GM23338 (cell line): ENCODE measurements around the gene FGF21. TPM values are rescaled to one million over a fixed set of nuclear protein-coding genes. Genes with fewer than 3 reads are reported as not detected.

Experiments
- ATAC-seq: fragments of 200-7000 bp; cut with Tn5 transposase; 3 replicates; pipeline ENCODE4 v1.9.1; 2020
- DNase-seq: peaks from one replicate; pipeline ENCODE4 v3.0.0-alpha.2; 2015; ENCODE audit warnings: low spot score
- H2AFZ ChIP-seq: fragments of 200-600 bp; sonication (generic); 2 replicates; pipeline ENCODE4 v1.8.0; 2016; ENCODE audit warnings: antibody characterized with exemption, mild to moderate bottlenecking, moderate library complexity
- H3F3A ChIP-seq: fragments of 200-600 bp; sonication (generic); replicated peaks from 2 replicates; pipeline ENCODE4 v1.8.0; 2017; ENCODE audit warnings: antibody characterized with exemption, mixed run types, low read depth
- H3K27ac ChIP-seq: fragments of 200-600 bp; sonication (generic); 2 replicates; pipeline ENCODE4 v1.6.1; 2016; ENCODE audit warnings: low read depth
- H3K27me3 ChIP-seq: fragments of 200-600 bp; sonication (generic); 2 replicates; pipeline ENCODE4 v1.8.0; 2016; ENCODE audit warnings: mild to moderate bottlenecking, mixed run types, moderate library complexity; ENCODE audit not compliant: insufficient read depth
- H3K36me3 ChIP-seq: fragments of 200-600 bp; sonication (generic); 2 replicates; pipeline ENCODE4 v1.8.0; 2016; ENCODE audit warnings: mild to moderate bottlenecking; ENCODE audit not compliant: insufficient read depth
- H3K4me1 ChIP-seq: fragments of 200-600 bp; sonication (generic); 2 replicates; pipeline ENCODE4 v1.8.0; 2016; ENCODE audit warnings: mild to moderate bottlenecking, moderate library complexity; ENCODE audit not compliant: insufficient read depth
- H3K4me2 ChIP-seq: fragments of 200-600 bp; sonication (generic); 2 replicates; pipeline ENCODE4 v1.7.1; 2017; ENCODE audit warnings: mixed run types
- H3K4me3 ChIP-seq: fragments of 200-600 bp; sonication (generic); 2 replicates; pipeline ENCODE4 v1.6.1; 2016; ENCODE audit warnings: mixed run types
- H3K79me2 ChIP-seq: fragments of 200-600 bp; sonication (generic); replicated peaks from 2 replicates; pipeline ENCODE4 v1.8.0; 2017; ENCODE audit warnings: mild to moderate bottlenecking; ENCODE audit not compliant: insufficient read depth
- H3K9me2 ChIP-seq: fragments of 200-600 bp; sonication (generic); 2 replicates; pipeline ENCODE4 v1.8.0; 2017; ENCODE audit not compliant: insufficient read depth
- H4K20me1 ChIP-seq: fragments of 200-600 bp; sonication (generic); replicated peaks from 2 replicates; pipeline ENCODE4 v1.8.0; 2017; ENCODE audit warnings: mild to moderate bottlenecking; ENCODE audit not compliant: insufficient read depth
- H3K27ac Mint-ChIP-seq: 2 replicates; pipeline ENCODE4 v1.8.0; 2020; ENCODE audit warnings: inconsistent platforms, mild to moderate bottlenecking, moderate library complexity, mixed read lengths
- H3K27me3 Mint-ChIP-seq: 3 replicates; pipeline ENCODE4 v1.8.0; 2022; ENCODE audit warnings: low read depth, mild to moderate bottlenecking, moderate library complexity, mixed read lengths, inconsistent platforms; ENCODE audit not compliant: insufficient read depth, poor library complexity
- H3K36me3 Mint-ChIP-seq: 3 replicates; pipeline ENCODE4 v1.8.0; 2021; ENCODE audit warnings: low read depth, mild to moderate bottlenecking, inconsistent platforms, moderate library complexity, mixed read lengths
- H3K4me1 Mint-ChIP-seq: 3 replicates; pipeline ENCODE4 v1.8.0; 2020; ENCODE audit warnings: mild to moderate bottlenecking, inconsistent platforms, mixed read lengths
- H3K4me3 Mint-ChIP-seq: 3 replicates; pipeline ENCODE4 v1.8.0; 2021; ENCODE audit warnings: moderate library complexity, mild to moderate bottlenecking, inconsistent platforms, mixed read lengths
- H3K9me3 Mint-ChIP-seq: 3 replicates; pipeline ENCODE4 v1.8.0; 2020; ENCODE audit warnings: moderate library complexity, mild to moderate bottlenecking, inconsistent platforms, mixed read lengths
- CTCF ChIP-seq, 2 experiments: fragments of 200-600 bp in 1 of 2; sonication (generic) in 1 of 2; conservative IDR thresholded peaks; 2 replicates each; pipeline versions ENCODE4 v1.5.1 to v1.6.1; 2016 to 2017; ENCODE audit warnings: antibody characterized with exemption in 2 of 2, low read depth in 2 of 2, mild to moderate bottlenecking in 2 of 2, moderate library complexity in 1 of 2
- ETS1 ChIP-seq: IDR thresholded peaks from 2 replicates; pipeline ENCODE4 v1.6.1; 2016; ENCODE audit warnings: antibody characterized with exemption
- EZH2phosphoT487 ChIP-seq: fragments of 200-600 bp; sonication (generic); IDR thresholded peaks from one replicate; pipeline ENCODE4 v1.8.1; 2018; ENCODE audit warnings: antibody characterized with exemption; ENCODE audit not compliant: unreplicated experiment
- POLR2AphosphoS5 ChIP-seq: IDR thresholded peaks from 2 replicates; pipeline ENCODE4 v1.6.1; 2016; ENCODE audit warnings: antibody characterized with exemption, low read depth
- polyA plus RNA-seq: library from polyadenylated mRNA; unstranded; fragments of >200 nt; fragmentation: Nextera tagmentation; extraction: Ambion mirVana; gene quantifications from 2 replicates; pipeline ENCODE4 v1.2.1, GENCODE V29; 2016
- small RNA-seq: library from RNA; depleted of rRNA; stranded (forward); fragments of <200 nt; gene quantifications from one replicate; pipeline ENCODE3, GENCODE V24; 2014; ENCODE audit warnings: low replicate concordance
- total RNA-seq: library from RNA; depleted of rRNA; stranded (reverse); fragments of >200 nt; shearing (Covaris generic); gene quantifications from 2 replicates; pipeline ENCODE4 v1.2.3, GENCODE V29; 2014; rRNA removed
- TF ChIP-seq, protein P1 (sequence below): IDR thresholded peaks from one replicate; pipeline ENCODE4 v1.6.1; 2018; ENCODE audit warnings: antibody characterized with exemption; ENCODE audit not compliant: unreplicated experiment

Gene FGF21
- total and polyA plus RNA-seq, 2 experiments from 2014 or later = 0.78 to 1.3 TPM

- Mint-ChIP-seq H3K36me3 (no peaks in the 10 kb centered on the region; the same call in 2 of the 3 replicates), H3K4me1 (peaks cover 33% of the 10 kb centered on the region), H3K9me3 (no peaks in the 10 kb centered on the region), H3K27ac (peak overlapping the region; percentile 93), H3K27me3 (peaks cover 26% of the 10 kb centered on the region), H3K4me3 (peak overlapping the region; percentile 42; the same call in 2 of the 3 replicates)
- Histone ChIP-seq H3K4me1 (peaks cover 17% of the 10 kb centered on the region), H3K27ac (peak overlapping the region; percentile 51; the same call in 1 of the 2 replicates), H3K4me2 (peak overlapping the region; percentile 70), H3K27me3 (peaks cover 8% of the 10 kb centered on the region; the same call in 1 of the 2 replicates), H3K9me2 (no peaks in the 10 kb centered on the region), H3F3A (peaks cover 18% of the 10 kb centered on the region; the same call in 1 of the 2 replicates), H3K36me3 (no peaks in the 10 kb centered on the region), H3K79me2 (0 out of 2 replicates have a peak, but pooled peaks cover 3% of the 10 kb centered on the region), H4K20me1 (no peaks in the 10 kb centered on the region), H2AFZ (no peak overlapping the region), H3K4me3 (0 out of 2 replicates have a peak overlapping the region, but pooled peaks have one; percentile 19)
- ATAC-seq (peak; percentile 67), DNase-seq (peak; percentile 68)
- TF ChIP-seq EZH2phosphoT487 (no peak), POLR2AphosphoS5 (peak; percentile 4; the same call in 1 of the 2 replicates)
These were observed 51.7 kb downstream of the FGF21 start for GRCh38 chr19:48806818-48807589.

DNA sequence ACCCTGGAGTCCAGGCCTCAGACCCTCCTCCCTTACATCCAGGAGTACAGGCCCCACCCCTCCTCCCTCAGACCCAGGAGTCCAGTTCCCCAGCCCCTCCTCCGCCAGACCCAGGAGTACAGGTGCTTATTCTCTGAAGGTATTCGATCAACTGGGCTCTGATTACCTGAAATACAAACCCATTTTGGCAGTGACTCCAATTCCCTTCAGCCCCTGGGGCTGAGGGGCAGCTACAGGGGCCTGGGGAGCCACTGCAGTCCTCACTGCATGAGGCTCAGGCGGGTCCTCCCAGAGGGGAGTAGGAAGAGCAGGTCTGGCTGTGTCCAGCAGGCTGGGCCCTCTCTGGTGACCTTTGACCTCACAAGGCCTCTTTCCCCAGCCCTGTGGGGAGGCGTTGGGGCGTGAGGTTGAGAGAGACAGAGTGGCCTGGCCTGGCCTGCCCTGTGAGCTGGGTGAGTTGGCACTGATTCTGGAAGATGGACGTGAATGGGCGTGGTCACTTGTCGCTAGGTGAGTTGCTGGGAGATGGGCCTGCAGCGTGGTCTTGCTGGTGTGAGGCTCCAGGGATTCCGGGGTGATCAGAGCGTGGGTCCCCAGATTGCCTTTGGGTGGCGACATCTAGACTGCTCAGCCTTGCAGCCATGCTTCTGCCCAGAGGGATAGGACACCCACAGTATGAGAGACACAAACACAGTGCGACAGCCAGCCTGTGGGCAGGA lies 52.4 kb downstream of the FGF21 start:
- H3K4me3 Mint-ChIP-seq = peak overlapping the region; percentile 9
- H3K79me2 ChIP-seq = 0 out of 2 replicates have a peak, but pooled peaks cover 3% of the 10 kb centered on the region
- peak; percentile 75 for DNase-seq

More for the DNA sequence above, 52.4 kb downstream of the FGF21 start:
- Histone ChIP-seq H3K9me2 (no peaks in the 10 kb centered on the region), H3K36me3 (no peaks in the 10 kb centered on the region), H3K4me3 (0 out of 2 replicates have a peak overlapping the region, but pooled peaks have one; percentile 19), H3K27ac (peak overlapping the region; percentile 51; the same call in 1 of the 2 replicates), H4K20me1 (no peaks in the 10 kb centered on the region), H3F3A (peaks cover 19% of the 10 kb centered on the region), H3K27me3 (peaks cover 8% of the 10 kb centered on the region; the same call in 1 of the 2 replicates), H3K4me1 (peaks cover 19% of the 10 kb centered on the region), H2AFZ (no peak overlapping the region), H3K4me2 (peak overlapping the region; percentile 70)
- Mint-ChIP-seq H3K4me1 (peaks cover 38% of the 10 kb centered on the region), H3K27ac (peak overlapping the region; percentile 93), H3K27me3 (peaks cover 33% of the 10 kb centered on the region), H3K9me3 (no peaks in the 10 kb centered on the region), H3K36me3 (no peaks in the 10 kb centered on the region; the same call in 2 of the 3 replicates)
- ATAC-seq = peak; percentile 5
- TF ChIP-seq ETS1 (no peak), CTCF (conservative IDR thresholded peaks at IDR 0.05; ENCODE audit: low read depth in 2 of 2) (peak; percentile 31 to 60; a peak in 3 of 4 replicates)
- TF ChIP-seq, protein P1, sequence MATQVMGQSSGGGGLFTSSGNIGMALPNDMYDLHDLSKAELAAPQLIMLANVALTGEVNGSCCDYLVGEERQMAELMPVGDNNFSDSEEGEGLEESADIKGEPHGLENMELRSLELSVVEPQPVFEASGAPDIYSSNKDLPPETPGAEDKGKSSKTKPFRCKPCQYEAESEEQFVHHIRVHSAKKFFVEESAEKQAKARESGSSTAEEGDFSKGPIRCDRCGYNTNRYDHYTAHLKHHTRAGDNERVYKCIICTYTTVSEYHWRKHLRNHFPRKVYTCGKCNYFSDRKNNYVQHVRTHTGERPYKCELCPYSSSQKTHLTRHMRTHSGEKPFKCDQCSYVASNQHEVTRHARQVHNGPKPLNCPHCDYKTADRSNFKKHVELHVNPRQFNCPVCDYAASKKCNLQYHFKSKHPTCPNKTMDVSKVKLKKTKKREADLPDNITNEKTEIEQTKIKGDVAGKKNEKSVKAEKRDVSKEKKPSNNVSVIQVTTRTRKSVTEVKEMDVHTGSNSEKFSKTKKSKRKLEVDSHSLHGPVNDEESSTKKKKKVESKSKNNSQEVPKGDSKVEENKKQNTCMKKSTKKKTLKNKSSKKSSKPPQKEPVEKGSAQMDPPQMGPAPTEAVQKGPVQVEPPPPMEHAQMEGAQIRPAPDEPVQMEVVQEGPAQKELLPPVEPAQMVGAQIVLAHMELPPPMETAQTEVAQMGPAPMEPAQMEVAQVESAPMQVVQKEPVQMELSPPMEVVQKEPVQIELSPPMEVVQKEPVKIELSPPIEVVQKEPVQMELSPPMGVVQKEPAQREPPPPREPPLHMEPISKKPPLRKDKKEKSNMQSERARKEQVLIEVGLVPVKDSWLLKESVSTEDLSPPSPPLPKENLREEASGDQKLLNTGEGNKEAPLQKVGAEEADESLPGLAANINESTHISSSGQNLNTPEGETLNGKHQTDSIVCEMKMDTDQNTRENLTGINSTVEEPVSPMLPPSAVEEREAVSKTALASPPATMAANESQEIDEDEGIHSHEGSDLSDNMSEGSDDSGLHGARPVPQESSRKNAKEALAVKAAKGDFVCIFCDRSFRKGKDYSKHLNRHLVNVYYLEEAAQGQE = no peak

Small RNAs within 50 kb of the gene (small RNA-seq; reads per million reads assigned to genes)
- gene RNU6-317P = not detected

Other genes starting within 250 kb of the FGF21 start
- 5.7 and 11.8 TPM in 2 replicates for gene LMTK3, start 243.7 kb upstream of the FGF21 start, total RNA-seq
- 1.6 and 2.0 TPM in 2 replicates for gene LMTK3, start 243.7 kb upstream of the FGF21 start, polyA plus RNA-seq
- 1.3 TPM in 1 of 2 replicates, not detected in the other for gene SULT2B1, start 203.4 kb upstream of the FGF21 start, total RNA-seq
- gene SULT2B1, start 203.4 kb upstream of the FGF21 start, polyA plus RNA-seq = 2.3 and 2.5 TPM in 2 replicates
- not detected in 2 replicates for gene SPACA4, start 148.8 kb upstream of the FGF21 start, total RNA-seq
- not detected in 2 replicates for gene SPACA4, start 148.8 kb upstream of the FGF21 start, polyA plus RNA-seq
- gene FAM83E, start 140.4 kb upstream of the FGF21 start, total RNA-seq = 2.3 and 4.5 TPM in 2 replicates
- 0.90 and 1.0 TPM in 2 replicates for gene FAM83E, start 140.4 kb upstream of the FGF21 start, polyA plus RNA-seq
- 1,660 and 1,898 TPM in 2 replicates for gene RPL18, start 136.3 kb upstream of the FGF21 start, total RNA-seq
- gene RPL18, start 136.3 kb upstream of the FGF21 start, polyA plus RNA-seq = 2,011 and 2,172 TPM in 2 replicates
- 39.8 and 50.3 TPM in 2 replicates for gene SPHK2, start 136.0 kb upstream of the FGF21 start, total RNA-seq
- gene SPHK2, start 136.0 kb upstream of the FGF21 start, polyA plus RNA-seq = 18.3 TPM in 2 replicates
- 5.7 and 5.9 TPM in 2 replicates for gene DBP, start 118.1 kb upstream of the FGF21 start, total RNA-seq
- gene DBP, start 118.1 kb upstream of the FGF21 start, polyA plus RNA-seq = 5.0 and 6.3 TPM in 2 replicates
- 8.8 and 9.8 TPM in 2 replicates for gene CA11, start 109.3 kb upstream of the FGF21 start, total RNA-seq
- 29.7 and 38.8 TPM in 2 replicates for gene CA11, start 109.3 kb upstream of the FGF21 start, polyA plus RNA-seq
- gene NTN5, start 82.5 kb upstream of the FGF21 start, total RNA-seq = 0.82 and 0.94 TPM in 2 replicates
- gene NTN5, start 82.5 kb upstream of the FGF21 start, polyA plus RNA-seq = 0.38 and 0.52 TPM in 2 replicates
- gene FUT2, start 59.6 kb upstream of the FGF21 start, total RNA-seq = 2.2 and 5.6 TPM in 2 replicates
- 4.8 and 5.0 TPM in 2 replicates for gene FUT2, start 59.6 kb upstream of the FGF21 start, polyA plus RNA-seq
- gene MAMSTR, start 35.8 kb upstream of the FGF21 start, total RNA-seq = 0.39 and 1.9 TPM in 2 replicates
- 2.0 and 2.5 TPM in 2 replicates for gene MAMSTR, start 35.8 kb upstream of the FGF21 start, polyA plus RNA-seq
- 14.8 and 18.0 TPM in 2 replicates for gene RASIP1, start 14.9 kb upstream of the FGF21 start, total RNA-seq
- 9.2 and 11.2 TPM in 2 replicates for gene RASIP1, start 14.9 kb upstream of the FGF21 start, polyA plus RNA-seq
- 1.7 and 3.5 TPM in 2 replicates for gene IZUMO1, start 8.6 kb upstream of the FGF21 start, total RNA-seq
- gene IZUMO1, start 8.6 kb upstream of the FGF21 start, polyA plus RNA-seq = 1.2 and 1.3 TPM in 2 replicates
- gene FUT1, start 2.9 kb upstream of the FGF21 start, total RNA-seq = 20.3 and 20.8 TPM in 2 replicates
- 4.4 and 4.7 TPM in 2 replicates for gene FUT1, start 2.9 kb upstream of the FGF21 start, polyA plus RNA-seq
- gene BCAT2, start 55.5 kb downstream of the FGF21 start, total RNA-seq = 30.6 and 53.5 TPM in 2 replicates
- gene BCAT2, start 55.5 kb downstream of the FGF21 start, polyA plus RNA-seq = 30.4 and 35.8 TPM in 2 replicates
- 5.0 and 8.4 TPM in 2 replicates for gene HSD17B14, start 81.0 kb downstream of the FGF21 start, total RNA-seq
- gene HSD17B14, start 81.0 kb downstream of the FGF21 start, polyA plus RNA-seq = 11.6 and 11.7 TPM in 2 replicates
- 12.3 and 15.1 TPM in 2 replicates for gene PLEKHA4, start 113.1 kb downstream of the FGF21 start, total RNA-seq
- gene PLEKHA4, start 113.1 kb downstream of the FGF21 start, polyA plus RNA-seq = 10.9 and 12.2 TPM in 2 replicates
- gene PPP1R15A, start 116.9 kb downstream of the FGF21 start, total RNA-seq = 14.5 and 15.8 TPM in 2 replicates
- gene PPP1R15A, start 116.9 kb downstream of the FGF21 start, polyA plus RNA-seq = 14.0 and 14.4 TPM in 2 replicates
- gene TULP2, start 143.2 kb downstream of the FGF21 start, total RNA-seq = 0.12 and 0.42 TPM in 2 replicates
- 1.1 and 1.9 TPM in 2 replicates for gene TULP2, start 143.2 kb downstream of the FGF21 start, polyA plus RNA-seq
- gene NUCB1, start 144.8 kb downstream of the FGF21 start, total RNA-seq = 142 and 163 TPM in 2 replicates
- 57.1 and 64.9 TPM in 2 replicates for gene NUCB1, start 144.8 kb downstream of the FGF21 start, polyA plus RNA-seq
- 0.69 and 0.78 TPM in 2 replicates for gene DHDH, start 178.2 kb downstream of the FGF21 start, total RNA-seq
- 4.7 and 8.4 TPM in 2 replicates for gene DHDH, start 178.2 kb downstream of the FGF21 start, polyA plus RNA-seq
- 184 and 261 TPM in 2 replicates for gene BAX, start 199.4 kb downstream of the FGF21 start, total RNA-seq
- gene BAX, start 199.4 kb downstream of the FGF21 start, polyA plus RNA-seq = 168 and 179 TPM in 2 replicates
- gene FTL, start 209.8 kb downstream of the FGF21 start, total RNA-seq = 1,625 and 2,064 TPM in 2 replicates
- 5,278 and 5,436 TPM in 2 replicates for gene FTL, start 209.8 kb downstream of the FGF21 start, polyA plus RNA-seq
- gene GYS1, start 237.8 kb downstream of the FGF21 start, total RNA-seq = 23.1 and 28.9 TPM in 2 replicates
- 15.9 and 19.9 TPM in 2 replicates for gene GYS1, start 237.8 kb downstream of the FGF21 start, polyA plus RNA-seq
- 222 and 252 TPM in 2 replicates for gene RUVBL2, start 238.4 kb downstream of the FGF21 start, total RNA-seq
- gene RUVBL2, start 238.4 kb downstream of the FGF21 start, polyA plus RNA-seq = 194 and 196 TPM in 2 replicates